Loucy (cell line): ENCODE measurements around the gene MAX.
A peak's percentile ranks its signal among the peaks of the same experiment; 100 is the strongest.

Source experiments
- H2AFZ ChIP-seq: fragments of 200-600 bp; sonication (generic); 2 replicates; pipeline ENCODE4 v1.6.0; 2016; ENCODE audit warnings: antibody characterized with exemption, mild to moderate bottlenecking, low read length, moderate library complexity
- H3F3A ChIP-seq: fragments of 200-600 bp; 2 replicates; pipeline ENCODE4 v1.6.0; 2016; ENCODE audit warnings: antibody characterized with exemption, low read depth, mild to moderate bottlenecking
- H3K27me3 ChIP-seq: fragments of 200-600 bp; sonication (generic); 2 replicates; pipeline ENCODE4 v1.6.1; 2014; ENCODE audit warnings: low read length, mild to moderate bottlenecking; ENCODE audit not compliant: insufficient read depth, poor library complexity, severe bottlenecking
- H3K36me3 ChIP-seq: fragments of 200-600 bp; sonication (generic); 2 replicates; pipeline ENCODE4 v1.6.1; 2016; ENCODE audit warnings: low read length; ENCODE audit not compliant: insufficient read depth
- H3K4me1 ChIP-seq: fragments of 200-600 bp; sonication (generic); 2 replicates; pipeline ENCODE4 v1.5.1; 2014; ENCODE audit warnings: low read length, mild to moderate bottlenecking; ENCODE audit not compliant: insufficient read depth, poor library complexity, severe bottlenecking
- H3K4me2 ChIP-seq: fragments of 200-600 bp; sonication (generic); 2 replicates; pipeline ENCODE4 v1.6.0; 2014; ENCODE audit warnings: antibody characterized with exemption, low read length, low read depth, mild to moderate bottlenecking; ENCODE audit not compliant: poor library complexity, severe bottlenecking
- H3K4me3 ChIP-seq: fragments of 200-600 bp; sonication (generic); 2 replicates; pipeline ENCODE4 v1.5.1; 2014; ENCODE audit warnings: low read length, mild to moderate bottlenecking, mixed read lengths; ENCODE audit not compliant: poor library complexity, severe bottlenecking
- H3K79me2 ChIP-seq: fragments of 200-600 bp; sonication (generic); 2 replicates; pipeline ENCODE4 v1.6.1; 2014; ENCODE audit warnings: low read length; ENCODE audit not compliant: insufficient read depth
- H3K9ac ChIP-seq: fragments of 200-600 bp; sonication (generic); 2 replicates; pipeline ENCODE4 v1.6.0; 2014; ENCODE audit warnings: mild to moderate bottlenecking, low read depth, low read length, moderate library complexity; ENCODE audit not compliant: poor library complexity, severe bottlenecking
- H3K9me2 ChIP-seq: fragments of 200-600 bp; sonication (generic); replicated peaks from 2 replicates; pipeline ENCODE4 v1.6.1; 2016; ENCODE audit warnings: low read depth, low read length, mixed read lengths
- H3K9me3 ChIP-seq: fragments of 200-600 bp; sonication (generic); 2 replicates; pipeline ENCODE4 v1.6.1; 2014; ENCODE audit warnings: mild to moderate bottlenecking, antibody characterized with exemption, low read length, low read depth; ENCODE audit not compliant: insufficient read depth
- H4K20me1 ChIP-seq: fragments of 200-600 bp; sonication (generic); 2 replicates; pipeline ENCODE4 v1.6.0; 2014; ENCODE audit warnings: antibody characterized with exemption, low read length, mild to moderate bottlenecking; ENCODE audit not compliant: insufficient read depth, poor library complexity, severe bottlenecking
- CTCF ChIP-seq: fragments of 200-600 bp; sonication (generic); conservative IDR thresholded peaks from 2 replicates; pipeline ENCODE4 v1.5.1; 2014; ENCODE audit warnings: mild to moderate bottlenecking, antibody characterized with exemption, low read length
- EZH2phosphoT487 ChIP-seq: fragments of 200-600 bp; IDR thresholded peaks from 2 replicates; pipeline ENCODE4 v1.6.1; 2018; ENCODE audit warnings: antibody characterized with exemption, mild to moderate bottlenecking, moderate library complexity, borderline replicate concordance

MAX gene

GRCh38 chr14:65044596-65044959 is 57.7 kb downstream of the MAX start:
- H3K4me2 ChIP-seq, result peak overlapping the region; percentile 83
- H3K4me3 ChIP-seq, result peak overlapping the region; percentile 59
- H3K27me3 ChIP-seq, result no peaks in the 10 kb centered on the region
- no peaks in the 10 kb centered on the region for H4K20me1 ChIP-seq
- no peaks in the 10 kb centered on the region for H3K9me3 ChIP-seq
- no peak overlapping the region for H2AFZ ChIP-seq
- H3K36me3 ChIP-seq, result peaks cover 31% of the 10 kb centered on the region; the same call in 1 of the 2 replicates
- no peaks in the 10 kb centered on the region for H3K9me2 ChIP-seq
- H3F3A ChIP-seq, result peaks cover 8% of the 10 kb centered on the region
- no peaks in the 10 kb centered on the region for H3K79me2 ChIP-seq
- peaks cover 45% of the 10 kb centered on the region for H3K4me1 ChIP-seq
- TF ChIP-seq CTCF, result no peak
- TF ChIP-seq EZH2phosphoT487, result no peak
- peak overlapping the region; percentile 74 for H3K9ac ChIP-seq

DNA sequence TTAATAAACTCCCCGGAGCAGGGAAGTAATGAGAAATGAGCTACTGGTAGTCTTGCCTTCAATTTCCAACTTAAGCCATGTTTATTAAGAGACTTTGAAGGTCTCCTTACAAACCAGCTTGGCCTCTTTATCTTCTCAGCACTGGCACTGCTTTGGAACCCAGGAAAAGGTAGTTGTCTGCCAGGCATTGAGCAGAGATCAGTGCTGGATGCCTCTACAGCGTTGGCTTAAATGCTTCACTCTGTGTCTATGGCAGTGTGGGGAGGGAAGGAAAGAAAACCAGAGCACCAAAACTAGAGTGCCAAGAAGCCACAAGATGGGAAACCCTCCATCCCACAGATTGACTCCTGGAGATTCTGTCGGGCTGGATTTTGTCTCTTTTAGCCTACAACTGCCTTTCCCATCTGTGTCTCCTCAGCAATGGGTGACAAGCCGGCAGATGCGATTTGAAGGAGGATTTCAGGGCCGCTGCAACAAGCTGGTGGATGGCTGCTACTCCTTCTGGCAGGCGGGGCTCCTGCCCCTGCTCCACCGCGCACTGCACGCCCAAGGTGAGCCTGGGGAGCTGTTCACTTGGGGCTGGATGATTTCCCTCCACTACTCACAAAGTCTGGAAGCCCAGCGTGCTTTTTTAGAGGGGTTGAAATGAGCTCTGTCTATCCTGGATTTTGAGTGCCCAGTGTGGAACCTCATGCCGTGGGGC is 58.3 kb downstream of the MAX start:
- Histone ChIP-seq H3K79me2 (no peaks in the 10 kb centered on the region), H2AFZ (no peak overlapping the region), H3K4me2 (peak overlapping the region; percentile 83), H3K36me3 (peaks cover 31% of the 10 kb centered on the region; the same call in 1 of the 2 replicates), H4K20me1 (no peaks in the 10 kb centered on the region), H3K9ac (peak overlapping the region; percentile 74), H3K4me1 (peaks cover 45% of the 10 kb centered on the region), H3K27me3 (no peaks in the 10 kb centered on the region), H3K9me2 (no peaks in the 10 kb centered on the region), H3K4me3 (peak overlapping the region; percentile 59), H3F3A (peaks cover 8% of the 10 kb centered on the region), H3K9me3 (no peaks in the 10 kb centered on the region)
- TF ChIP-seq EZH2phosphoT487 (no peak), CTCF (no peak)

DNA sequence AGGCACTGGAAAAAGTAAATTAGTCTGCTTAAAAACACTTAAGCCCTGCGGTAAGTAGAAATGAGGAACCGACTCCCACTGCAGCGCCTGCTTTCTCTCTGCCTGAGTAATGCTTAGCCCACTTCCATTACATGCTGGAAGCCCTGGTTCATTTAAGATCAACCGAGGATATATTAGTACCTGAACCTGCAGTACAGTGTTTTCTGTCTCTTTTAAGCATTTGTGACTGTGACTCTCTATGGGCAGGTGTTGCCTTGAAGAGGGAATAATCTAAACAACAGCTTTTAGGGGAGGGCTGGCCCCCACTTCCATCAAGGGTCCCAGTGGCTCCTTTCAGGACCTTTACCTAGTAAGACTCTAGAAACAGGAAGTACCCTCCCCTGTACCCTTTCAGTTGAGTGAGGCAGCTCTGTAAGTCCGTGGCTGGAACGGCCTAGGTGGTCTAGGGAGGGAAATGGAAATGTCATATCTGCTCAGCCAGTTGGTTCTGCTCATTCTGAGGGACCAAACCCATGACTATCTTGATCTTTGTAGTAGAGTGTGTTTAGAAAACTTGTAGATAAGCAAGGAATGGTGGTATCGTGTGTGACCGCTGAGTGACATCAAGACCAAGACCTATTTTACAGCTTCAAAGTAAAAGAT is 59.5 kb downstream of the MAX start:
- Histone ChIP-seq H3K79me2 (no peaks in the 10 kb centered on the region), H4K20me1 (no peaks in the 10 kb centered on the region), H3K4me1 (peaks cover 42% of the 10 kb centered on the region), H3K9ac (peak overlapping the region; percentile 52), H2AFZ (no peak overlapping the region), H3K9me3 (no peaks in the 10 kb centered on the region), H3K36me3 (peaks cover 31% of the 10 kb centered on the region; the same call in 1 of the 2 replicates), H3K4me2 (peak overlapping the region; percentile 39), H3K4me3 (peak overlapping the region; percentile 26), H3F3A (peaks cover 8% of the 10 kb centered on the region), H3K27me3 (no peaks in the 10 kb centered on the region), H3K9me2 (no peaks in the 10 kb centered on the region)
- no peak for TF ChIP-seq CTCF
- no peak for TF ChIP-seq EZH2phosphoT487
